NOMO-1 treated with DMSO at 0.1 percent for 48 hours (cell line): ENCODE measurements around the gene TANC1.

ENCODE experiments used
- DNase-seq: peaks from one replicate; lab custom pipeline; 2025; ENCODE audit not compliant: unreplicated experiment; lab: John Stamatoyannopoulos, UW

The TANC1 gene

DNA sequence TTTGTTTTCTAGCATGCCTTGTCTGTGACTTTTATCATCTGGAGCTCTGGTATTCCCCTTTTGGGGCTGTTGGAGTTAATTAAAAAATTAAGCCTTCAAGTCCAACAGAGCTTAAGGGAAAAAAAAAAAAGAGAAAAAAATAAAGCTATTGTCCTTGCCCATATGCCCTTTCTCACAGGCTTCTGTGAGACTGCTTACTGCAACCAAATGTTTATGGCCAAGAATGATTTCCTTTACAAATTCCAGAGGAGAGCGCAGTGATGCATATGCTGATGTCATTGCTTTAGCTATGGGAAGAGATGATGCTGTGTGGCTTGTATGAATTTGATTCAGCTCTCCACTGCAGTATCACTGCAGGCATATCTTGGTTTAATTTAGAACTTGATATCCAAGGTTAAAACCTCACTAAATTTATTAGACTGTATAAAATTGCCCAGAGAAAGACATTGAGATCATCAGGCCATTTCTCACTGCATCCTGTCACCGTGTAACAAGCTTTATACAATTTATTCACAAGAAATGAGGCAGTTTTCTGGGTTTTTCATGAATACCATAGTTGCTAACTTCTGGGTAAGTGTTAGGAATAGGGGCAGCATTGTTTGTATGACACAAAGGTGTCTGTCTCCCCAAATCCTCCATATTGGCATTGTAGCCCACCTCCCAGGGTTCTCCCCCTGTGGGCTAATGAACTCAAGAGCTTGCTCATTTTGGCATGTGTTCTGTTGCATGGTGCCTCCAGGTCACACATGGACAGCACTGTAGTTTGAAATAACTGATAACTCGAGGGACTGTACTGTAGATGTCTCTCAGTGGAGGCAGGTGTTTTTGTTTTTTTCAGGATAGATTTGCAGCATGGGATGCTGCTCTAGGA is 85.0 kb downstream of the TANC1 start:
- no peak for DNase-seq

DNA sequence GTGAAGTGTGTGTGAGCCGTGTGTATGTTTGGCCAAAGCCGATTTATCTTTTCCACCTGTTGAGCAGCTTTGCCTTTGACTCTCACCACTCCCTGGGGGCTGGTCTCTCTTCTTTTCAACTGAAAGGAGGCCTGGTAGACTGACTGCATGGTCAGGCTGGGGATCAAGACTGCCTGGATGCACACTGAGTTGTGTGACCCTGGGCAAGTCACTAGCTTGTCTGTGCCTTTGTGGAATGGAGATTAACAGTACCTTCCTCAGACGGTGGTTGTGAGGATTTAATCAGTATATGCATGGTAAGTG is 85.5 kb downstream of the TANC1 start:
- no peak for DNase-seq

DNA sequence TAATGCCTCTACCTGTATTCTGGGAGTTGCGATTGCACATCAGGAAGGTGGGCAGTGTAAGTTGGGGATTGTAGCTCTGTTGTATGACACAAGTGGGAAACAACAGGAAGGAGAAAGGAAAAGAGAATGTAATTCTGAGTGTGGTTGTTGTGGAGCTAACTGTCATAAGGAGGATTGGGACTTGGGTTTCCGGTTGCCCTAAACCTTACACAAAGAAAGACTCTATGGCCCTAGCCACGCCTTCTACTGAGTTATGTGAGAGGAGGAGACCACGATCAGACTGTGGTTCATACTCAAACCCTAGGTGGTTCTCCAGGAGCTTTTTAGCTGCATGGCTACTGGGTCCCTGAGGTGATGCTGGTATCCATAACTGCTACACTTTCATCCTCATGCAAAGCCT is 86.5 kb downstream of the TANC1 start:
- DNase-seq = no peak

DNA sequence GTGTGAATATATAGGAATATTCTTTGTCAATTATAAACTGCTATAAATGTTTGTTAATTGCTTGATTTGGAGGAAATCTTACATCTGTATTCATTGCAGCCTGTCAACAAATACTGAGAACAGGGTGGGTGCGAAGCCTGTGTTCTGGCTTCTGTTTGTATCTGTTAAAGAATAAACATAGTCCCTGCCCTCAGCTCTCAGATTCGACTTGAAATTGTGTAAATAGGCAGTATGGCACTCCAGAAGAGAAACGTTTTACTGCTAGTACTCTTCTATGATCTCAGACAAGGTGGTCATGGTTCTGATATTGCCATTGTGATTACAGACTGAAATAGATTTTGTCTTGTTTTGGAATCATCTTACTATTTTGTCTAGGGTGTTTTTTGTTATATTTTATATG is 92.1 kb downstream of the TANC1 start:
- no peak for DNase-seq

- DNase-seq = no peak
Measured at GRCh38 chr2:159063677-159064076, 95.2 kb downstream of the TANC1 start.

GRCh38 chr2:159064446-159065301 is 96.2 kb downstream of the TANC1 start:
- no peak for DNase-seq

DNA sequence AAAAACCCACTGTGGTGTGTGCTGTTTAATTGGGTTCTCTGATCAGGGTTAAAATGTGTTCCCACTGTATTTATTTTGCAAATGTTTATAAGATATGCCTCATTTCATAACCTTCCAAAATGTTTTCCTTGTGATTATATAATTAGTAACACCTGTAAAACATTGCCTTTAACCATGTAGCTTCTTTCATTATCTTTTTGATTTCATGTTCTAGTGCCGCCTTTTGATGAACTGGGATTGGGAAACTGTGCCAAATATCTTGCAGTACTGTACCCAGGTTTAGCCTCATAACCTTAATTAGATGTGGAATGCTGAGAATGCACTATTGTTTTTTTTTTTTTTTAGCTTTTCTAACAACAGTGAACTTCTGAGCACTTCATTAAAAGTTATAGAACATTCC is 96.9 kb downstream of the TANC1 start:
- DNase-seq = no peak

DNA sequence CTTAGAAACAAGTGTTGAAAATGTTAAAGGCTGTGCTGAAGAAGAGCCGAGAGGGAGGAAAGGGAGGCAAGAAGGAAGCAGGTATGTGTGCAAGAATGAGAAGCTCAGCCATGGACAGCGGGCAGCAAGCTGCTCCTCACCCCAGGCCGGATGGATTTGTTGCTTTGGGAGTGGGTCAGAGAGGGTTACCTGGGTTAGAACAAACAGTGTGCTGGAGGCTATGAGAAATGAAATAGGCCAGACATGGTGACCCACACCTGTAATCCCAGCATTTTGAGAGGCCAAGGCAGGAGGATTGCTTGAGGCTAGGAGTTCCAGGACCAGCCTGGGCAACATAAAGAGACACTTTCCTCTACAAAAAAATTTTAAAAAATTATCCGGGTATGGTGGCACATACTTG is 97.5 kb downstream of the TANC1 start:
- DNase-seq = no peak

DNA sequence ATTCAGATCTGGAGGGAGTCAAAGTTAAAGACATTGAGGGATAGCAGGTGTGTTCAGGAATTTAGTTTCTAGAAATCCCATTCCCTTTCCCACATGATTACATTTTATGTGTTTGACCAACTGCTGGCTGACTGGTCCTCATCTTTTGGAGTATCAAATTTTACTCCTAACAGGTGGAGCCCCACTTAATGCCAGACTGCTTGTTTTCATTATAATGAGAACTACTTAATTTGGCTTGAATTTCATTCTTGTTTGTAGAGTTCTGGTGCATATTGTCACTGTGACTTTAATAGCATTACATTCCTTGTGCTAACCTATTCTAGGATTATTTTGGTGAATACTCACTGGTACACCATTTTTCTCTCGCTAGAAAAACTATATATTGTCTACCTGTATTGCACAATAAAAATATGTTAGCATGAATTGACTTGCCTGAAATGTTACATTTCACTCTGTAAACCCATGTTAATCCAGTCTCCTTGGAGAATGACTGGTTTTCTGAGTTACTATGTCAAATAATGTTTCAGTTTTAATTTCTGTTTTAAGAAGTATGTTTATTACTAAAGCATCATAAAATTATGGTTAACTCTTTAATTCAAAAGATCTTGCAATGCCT is 98.2 kb downstream of the TANC1 start:
- no peak for DNase-seq

- DNase-seq = no peak
Measured at GRCh38 chr2:159067971-159068370, 99.5 kb downstream of the TANC1 start.

DNA sequence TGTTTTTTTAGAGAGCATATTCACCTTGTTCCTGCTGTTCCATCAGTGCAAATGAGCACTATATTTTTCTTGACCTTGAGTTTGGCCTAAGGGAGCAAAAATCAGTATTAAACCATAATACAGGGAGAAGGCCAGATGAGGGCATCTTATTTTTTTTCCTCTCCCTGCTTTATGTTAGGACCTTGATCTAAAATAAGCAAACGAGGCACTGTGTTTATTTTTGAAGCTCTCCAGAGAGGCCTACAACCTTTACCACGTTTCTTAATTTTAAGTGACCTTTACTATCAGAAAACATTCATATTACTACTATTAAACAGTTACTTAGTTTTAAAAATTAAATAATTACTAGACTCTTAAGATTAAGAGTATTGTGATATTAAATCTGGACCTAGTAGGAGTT is 100.8 kb downstream of the TANC1 start:
- no peak for DNase-seq

- DNase-seq = no peak
Measured at GRCh38 chr2:159070235-159070634, 101.8 kb downstream of the TANC1 start.

GRCh38 chr2:159071190-159071915 is 102.9 kb downstream of the TANC1 start:
- no peak for DNase-seq

GRCh38 chr2:159072795-159073194 is 104.4 kb downstream of the TANC1 start:
- DNase-seq = no peak

- no peak for DNase-seq
Measured at GRCh38 chr2:159073256-159073655, 104.8 kb downstream of the TANC1 start.

DNA sequence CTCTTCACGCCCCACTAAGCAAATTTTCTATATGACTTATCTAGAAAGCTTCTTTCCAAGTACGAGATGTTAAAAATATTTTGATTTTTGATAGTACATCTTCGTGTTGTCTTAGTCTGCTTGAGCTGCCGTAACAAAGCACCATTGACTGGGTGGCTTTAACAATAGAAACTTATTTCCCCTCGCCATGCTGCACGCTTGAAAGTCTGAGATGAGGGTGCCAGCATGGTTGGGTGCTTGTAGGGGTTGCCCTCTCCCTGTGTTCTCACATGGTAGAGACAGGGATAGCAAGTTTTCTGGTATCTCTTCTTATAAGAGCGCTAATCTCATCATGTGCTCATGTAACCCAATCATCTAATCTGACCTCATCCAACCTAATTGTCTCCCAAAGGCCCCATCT is 106.2 kb downstream of the TANC1 start:
- no peak for DNase-seq

DNA sequence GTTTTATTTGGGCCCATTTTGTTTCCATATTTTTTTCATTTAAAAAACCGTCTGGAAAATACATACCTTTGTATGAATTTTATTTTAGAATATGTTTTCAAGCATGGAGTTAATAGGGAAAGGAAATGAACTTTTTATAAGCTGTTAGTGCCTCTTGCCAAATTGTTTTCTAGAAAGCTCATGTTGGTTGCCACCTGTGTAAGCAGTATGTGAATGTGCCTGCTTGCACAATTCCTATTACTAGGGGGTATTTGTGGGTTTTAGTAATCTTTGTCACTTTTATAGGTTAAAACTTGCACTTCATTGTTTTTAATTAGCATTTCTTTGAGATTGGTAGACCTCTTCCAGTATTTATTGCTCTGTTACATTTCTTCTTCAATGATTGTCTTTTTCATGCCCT is 107.3 kb downstream of the TANC1 start:
- no peak for DNase-seq

GRCh38 chr2:159076241-159076640 is 107.8 kb downstream of the TANC1 start:
- no peak for DNase-seq

DNA sequence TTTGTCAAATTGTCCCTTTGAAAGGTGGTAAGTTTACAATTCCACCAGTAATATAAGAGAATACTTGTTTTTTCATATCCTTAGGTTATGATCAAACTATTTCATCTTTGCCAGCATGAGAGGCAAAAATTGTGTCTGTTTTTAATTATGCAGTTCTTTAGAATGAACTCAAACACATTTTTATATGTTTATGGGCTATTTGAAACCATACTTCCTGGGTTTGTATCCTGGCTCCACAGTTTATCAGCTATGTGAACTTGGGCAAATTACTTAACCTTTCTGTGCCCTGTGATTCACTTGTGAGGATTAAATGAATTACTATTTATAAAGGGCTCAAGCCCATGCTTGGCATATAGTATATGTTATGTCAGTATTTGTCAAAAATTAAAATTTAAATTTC is 109.4 kb downstream of the TANC1 start:
- no peak for DNase-seq

GRCh38 chr2:159078443-159078842 is 110.0 kb downstream of the TANC1 start:
- DNase-seq = no peak

DNA sequence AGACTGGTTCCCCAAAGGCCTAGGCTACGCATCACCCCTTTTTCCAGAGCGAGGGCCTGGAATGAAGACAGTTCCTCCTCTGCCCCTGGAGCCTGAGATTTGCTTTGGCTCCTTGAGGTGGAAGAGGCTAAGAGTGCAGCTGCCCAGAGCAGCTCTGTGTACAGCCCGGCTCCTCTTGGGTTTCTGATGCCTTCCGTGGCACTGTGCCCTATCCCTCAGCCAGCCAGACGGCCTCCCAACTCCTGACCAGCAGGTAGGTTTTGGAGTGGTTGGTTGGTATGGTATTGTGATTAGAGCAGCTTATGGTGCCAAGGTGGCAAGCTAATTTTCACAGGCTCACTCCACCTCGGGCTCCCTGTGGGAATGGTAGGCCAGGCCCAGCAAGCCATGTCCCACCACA is 112.2 kb downstream of the TANC1 start:
- DNase-seq = no peak
